IPS DF 6.9 (cell line): ENCODE measurements around the gene CLSTN1.
A peak's percentile ranks its signal among the peaks of the same experiment; 100 is the strongest.
"Not testable (repeated sequence)": the region's sequence is repeated elsewhere in the genome, so short reads cannot be mapped to it uniquely, and the experiment has no call there.

Experiments used
- DNase-seq: peaks from one replicate; pipeline ENCODE4 v3.0.0-alpha.2; 2013; ENCODE audit warnings: low read depth, low spot score
- H3K27ac ChIP-seq: one replicate; pipeline ENCODE4 v1.5.1; 2013; ENCODE audit warnings: low read length, control low read depth
- H3K27me3 ChIP-seq: 2 replicates; pipeline ENCODE4 v1.6.1; 2013; ENCODE audit warnings: mild to moderate bottlenecking, low read length; ENCODE audit not compliant: control insufficient read depth, insufficient read depth
- H3K36me3 ChIP-seq: 2 replicates; pipeline ENCODE4 v1.6.1; 2013; ENCODE audit warnings: low read length; ENCODE audit not compliant: control insufficient read depth, insufficient read depth
- H3K4me1 ChIP-seq: 2 replicates; pipeline ENCODE4 v1.6.1; 2013; ENCODE audit warnings: low read length; ENCODE audit not compliant: control insufficient read depth, insufficient read depth
- H3K4me3 ChIP-seq: 2 replicates; pipeline ENCODE4 v1.5.1; 2013; ENCODE audit warnings: mild to moderate bottlenecking, low read length
- H3K9me3 ChIP-seq: 2 replicates; pipeline ENCODE4 v1.6.1; 2013; ENCODE audit warnings: low read length, inconsistent platforms; ENCODE audit not compliant: control insufficient read depth, insufficient read depth
- WGBS: extraction: QIAGEN DNeasy Blood & Tissue Kit; methylation state at CpG from one replicate; pipeline ENCODE4 v1.1.7; 2013; ENCODE audit warnings: mixed read lengths, missing lambda C conversion rate; ENCODE audit not compliant: insufficient read length, insufficient coverage; 5-methylcytosine and 5-hydroxymethylcytosine counted together

CLSTN1 gene

GRCh38 chr1:9801909-9802308 lies 21.9 kb downstream of the CLSTN1 start:
- Histone ChIP-seq H3K9me3 (no peaks in the 10 kb centered on the region), H3K36me3 (no peaks in the 10 kb centered on the region), H3K4me3 (no peak overlapping the region), H3K4me1 (no peaks in the 10 kb centered on the region), H3K27ac (no peak overlapping the region), H3K27me3 (no peaks in the 10 kb centered on the region)
- no CpG with 5 or more reads among the region's 1 CpG for WGBS
- DNase-seq, result no peak

DNA sequence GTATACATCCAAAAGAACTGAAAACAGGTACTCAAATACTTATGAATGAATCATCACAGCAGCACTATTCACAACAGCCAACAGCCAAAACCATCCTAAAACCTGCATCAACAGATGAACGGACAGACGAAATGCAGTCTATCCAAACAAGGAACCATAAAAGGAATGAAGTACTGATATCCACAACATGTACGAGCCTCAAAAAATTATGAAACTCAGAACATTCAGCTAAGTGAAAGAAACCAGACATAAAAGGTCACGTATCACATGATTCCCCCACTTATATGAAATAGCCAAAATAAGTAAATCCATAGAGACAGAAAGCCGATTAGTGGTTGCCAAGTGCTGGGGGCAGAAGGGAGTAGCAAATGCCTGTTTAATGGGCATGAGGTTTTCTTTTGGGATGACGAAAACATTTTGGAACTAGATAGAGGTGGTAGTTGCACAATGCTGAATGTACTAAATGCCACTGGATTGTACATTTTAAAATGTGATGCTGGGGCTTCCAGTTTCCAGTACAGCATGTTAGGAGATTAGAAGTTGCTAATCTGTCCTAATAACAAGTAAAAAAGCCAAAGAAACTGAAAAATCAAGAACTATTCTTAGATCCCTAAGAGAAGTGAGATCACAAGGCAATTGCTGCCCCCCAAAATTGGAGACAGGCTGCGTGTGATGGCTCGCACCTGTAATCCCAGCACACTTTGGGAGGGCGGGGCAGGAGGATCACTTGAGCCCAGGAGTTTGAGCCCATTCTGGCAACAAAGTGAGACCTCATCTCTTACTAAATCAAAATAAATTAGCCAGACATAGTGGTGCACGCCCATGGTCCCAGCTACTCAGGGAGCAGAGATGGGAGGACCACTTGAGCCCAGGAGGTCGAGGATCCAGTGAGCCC lies 25.3 kb downstream of the CLSTN1 start:
- H3K27me3 ChIP-seq, result no peaks in the 10 kb centered on the region
- no peaks in the 10 kb centered on the region for H3K4me1 ChIP-seq
- no peak overlapping the region for H3K4me3 ChIP-seq
- H3K9me3 ChIP-seq, result no peaks in the 10 kb centered on the region
- H3K36me3 ChIP-seq, result no peaks in the 10 kb centered on the region
- WGBS, result no CpG with 5 or more reads among the region's 11 CpGs
- no peak overlapping the region for H3K27ac ChIP-seq
- no peak for DNase-seq

GRCh38 chr1:9797049-9797448 lies 26.7 kb downstream of the CLSTN1 start:
- no peaks in the 10 kb centered on the region for H3K27me3 ChIP-seq
- no peak for DNase-seq
- H3K4me1 ChIP-seq, result 0 out of 2 replicates have a peak, but pooled peaks cover 1% of the 10 kb centered on the region
- no peaks in the 10 kb centered on the region for H3K36me3 ChIP-seq
- no peak overlapping the region for H3K4me3 ChIP-seq
- no peaks in the 10 kb centered on the region for H3K9me3 ChIP-seq
- H3K27ac ChIP-seq, result no peak overlapping the region

DNA sequence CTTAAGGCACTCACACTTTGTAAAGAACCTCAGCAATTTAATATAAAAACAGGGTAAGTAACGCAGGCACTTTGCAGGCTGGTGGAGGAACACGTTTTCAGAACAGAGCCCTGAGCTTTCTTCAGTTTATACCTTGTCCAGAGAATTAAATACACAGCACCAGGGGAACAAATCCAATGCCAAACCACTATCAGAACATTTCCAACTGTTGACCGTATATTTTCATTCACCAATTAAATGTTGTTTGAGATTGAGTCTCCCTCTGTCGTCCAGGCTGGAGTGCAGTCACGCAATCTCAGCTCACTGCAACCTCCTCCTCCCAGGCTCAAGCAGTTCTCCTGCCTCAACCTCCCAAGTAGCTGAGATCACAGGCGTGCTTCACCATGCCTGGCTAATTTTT lies 29.7 kb downstream of the CLSTN1 start:
- H3K27me3 ChIP-seq, result no peaks in the 10 kb centered on the region
- DNase-seq, result no peak
- no peaks in the 10 kb centered on the region for H3K9me3 ChIP-seq
- H3K4me3 ChIP-seq, result no peak overlapping the region
- H3K27ac ChIP-seq, result no peak overlapping the region
- H3K4me1 ChIP-seq, result 0 out of 2 replicates have a peak, but pooled peaks cover 1% of the 10 kb centered on the region
- H3K36me3 ChIP-seq, result no peaks in the 10 kb centered on the region
- WGBS, result no CpG with 5 or more reads among the region's 6 CpGs

DNA sequence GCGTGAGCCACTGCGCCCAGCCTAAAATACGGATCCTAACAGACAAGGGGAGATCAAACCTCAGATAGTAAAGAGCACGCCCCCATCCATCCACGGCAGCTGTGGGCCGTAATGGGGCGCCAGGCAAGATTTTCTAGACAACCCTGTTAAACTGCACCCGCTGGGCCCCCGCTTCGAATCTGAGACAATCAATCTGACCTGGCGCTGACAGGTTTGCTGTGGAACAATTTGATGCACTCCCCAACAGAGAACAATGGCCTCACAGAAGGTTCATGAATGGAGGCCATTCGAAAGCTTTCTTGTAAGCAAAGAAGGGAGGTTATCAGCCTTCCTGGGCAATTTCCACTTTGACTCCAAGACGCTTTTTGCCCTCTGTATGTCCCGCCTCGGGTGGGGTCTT lies 30.5 kb downstream of the CLSTN1 start:
- 0 out of 2 replicates have a peak, but pooled peaks cover 1% of the 10 kb centered on the region for H3K4me1 ChIP-seq
- H3K27ac ChIP-seq, result no peak overlapping the region
- no peak for DNase-seq
- no peaks in the 10 kb centered on the region for H3K36me3 ChIP-seq
- no peak overlapping the region for H3K4me3 ChIP-seq
- WGBS, result no CpG with 5 or more reads among the region's 15 CpGs
- no peaks in the 10 kb centered on the region for H3K9me3 ChIP-seq
- no peaks in the 10 kb centered on the region for H3K27me3 ChIP-seq

GRCh38 chr1:9792156-9793042 lies 31.4 kb downstream of the CLSTN1 start:
- Histone ChIP-seq H3K36me3 (no peaks in the 10 kb centered on the region), H3K9me3 (no peaks in the 10 kb centered on the region), H3K27me3 (no peaks in the 10 kb centered on the region), H3K4me3 (no peak overlapping the region), H3K4me1 (peaks cover 1% of the 10 kb centered on the region; the same call in 1 of the 2 replicates), H3K27ac (no peak overlapping the region)
- peak; percentile 41 for DNase-seq
- WGBS, result no CpG with 5 or more reads among the region's 14 CpGs

DNA sequence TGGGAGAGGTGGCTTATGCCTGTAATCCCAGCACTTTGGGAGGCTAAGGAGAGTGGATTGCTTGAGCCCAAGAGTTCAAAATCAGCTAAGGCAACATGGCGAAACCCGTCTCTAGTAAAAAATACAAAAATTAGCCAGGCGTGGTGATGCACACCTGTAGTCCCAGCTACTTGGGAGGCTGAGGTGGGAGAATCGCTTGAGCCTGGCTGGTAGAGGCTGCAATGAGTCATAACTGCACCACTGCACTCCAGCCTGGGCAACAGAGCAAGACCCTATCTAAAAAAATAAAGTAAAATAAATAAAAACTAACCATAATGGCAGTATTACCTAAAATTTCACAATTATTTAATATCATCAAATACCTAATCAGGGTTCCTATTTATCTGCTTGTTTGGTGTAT lies 34.1 kb downstream of the CLSTN1 start:
- not testable (repeated sequence) for DNase-seq, H3K36me3 ChIP-seq, H3K27ac ChIP-seq, H3K4me1 ChIP-seq, H3K27me3 ChIP-seq, H3K4me3 ChIP-seq, H3K9me3 ChIP-seq
- WGBS, result no CpG with 5 or more reads among the region's 4 CpGs

DNA sequence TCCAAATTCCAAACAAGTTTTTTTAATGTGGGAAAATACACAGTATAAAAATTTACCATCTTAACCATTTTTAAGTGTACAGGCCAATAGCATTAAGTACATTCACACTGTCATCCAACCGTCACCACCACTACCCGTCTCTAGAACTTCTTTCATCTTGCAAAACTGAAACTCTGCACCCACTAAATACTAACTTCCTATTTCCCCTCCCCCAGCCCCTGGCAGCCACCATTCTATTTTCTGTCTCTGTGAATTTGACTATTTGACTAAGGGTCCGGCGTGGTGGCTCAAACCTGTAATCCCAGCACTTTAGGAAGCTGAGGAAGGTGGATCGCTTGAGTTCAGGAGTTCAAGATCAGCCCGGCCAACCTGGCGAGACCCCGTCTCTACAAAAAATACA lies 36.1 kb downstream of the CLSTN1 start:
- no CpG with 5 or more reads among the region's 8 CpGs for WGBS
- Histone ChIP-seq H3K27ac (no peak overlapping the region), H3K27me3 (no peaks in the 10 kb centered on the region), H3K4me1 (no peaks in the 10 kb centered on the region; the same call in 1 of the 2 replicates), H3K9me3 (no peaks in the 10 kb centered on the region), H3K36me3 (no peaks in the 10 kb centered on the region), H3K4me3 (no peak overlapping the region)
- no peak for DNase-seq

- H3K9me3 ChIP-seq, result no peaks in the 10 kb centered on the region
- no peak overlapping the region for H3K27ac ChIP-seq
- H3K27me3 ChIP-seq, result no peaks in the 10 kb centered on the region
- no peak overlapping the region for H3K4me3 ChIP-seq
- DNase-seq, result no peak
- no peaks in the 10 kb centered on the region for H3K36me3 ChIP-seq
- no peaks in the 10 kb centered on the region; the same call in 1 of the 2 replicates for H3K4me1 ChIP-seq
- no CpG with 5 or more reads among the region's 6 CpGs for WGBS
These were observed 38.4 kb downstream of the CLSTN1 start for GRCh38 chr1:9785406-9785805.

GRCh38 chr1:9784508-9785133 lies 39.1 kb downstream of the CLSTN1 start:
- Histone ChIP-seq H3K27ac (no peak overlapping the region), H3K36me3 (no peaks in the 10 kb centered on the region), H3K4me1 (no peaks in the 10 kb centered on the region; the same call in 1 of the 2 replicates), H3K9me3 (no peaks in the 10 kb centered on the region), H3K27me3 (no peaks in the 10 kb centered on the region), H3K4me3 (no peak overlapping the region)
- DNase-seq, result no peak
- WGBS, result no CpG with 5 or more reads among the region's 3 CpGs
